H1 (cell line): Measurements from ENCODE around the gene SIX6. TPM values are rescaled to one million over a fixed set of nuclear protein-coding genes. Genes with fewer than 3 reads are reported as not detected.

Source experiments
- CTCF ChIA-PET: fragments of 300-600 bp; sonication (Branson Sonifier 250); formaldehyde crosslinking; loops from one replicate; lab custom pipeline; 2021; ENCODE audit not compliant: partially characterized antibody; lab: Charles Lee
- POLR2A ChIA-PET: fragments of 300-600 bp; sonication (Branson Sonifier 250); formaldehyde crosslinking; loops from one replicate; lab custom pipeline; 2021; ENCODE audit warnings: inconsistent platforms; ENCODE audit not compliant: partially characterized antibody; lab: Charles Lee
- DNase-seq, 2 experiments: peaks; one replicate each; pipeline versions ENCODE4 v3.0.0 to v3.0.0-alpha.2; 2010 to 2022; ENCODE audit warnings: low spot score in 2 of 2, low read depth in 1 of 2, mixed read lengths in 1 of 2
- FAIRE-seq: peaks from 2 replicates; lab custom pipeline; 2011; peaks lifted over from hg19 to GRCh38; lab: Jason Lieb, UNC
- H2AFZ ChIP-seq: 2 replicates; pipeline ENCODE4 v1.8.1; 2012; ENCODE audit warnings: low read length, inconsistent platforms
- H2AK5ac ChIP-seq: 2 replicates; pipeline ENCODE4 v1.6.1; 2013; ENCODE audit warnings: low read depth, low read length
- H2BK120ac ChIP-seq: replicated peaks from 2 replicates; pipeline ENCODE3; 2013; ENCODE audit warnings: low read depth, low read length, inconsistent platforms
- H2BK12ac ChIP-seq: 2 replicates; pipeline ENCODE4 v1.6.1; 2013; ENCODE audit warnings: low read depth, low read length
- H2BK15ac ChIP-seq: 2 replicates; pipeline ENCODE4 v1.6.1; 2013; ENCODE audit warnings: low read length
- H2BK20ac ChIP-seq: 2 replicates; pipeline ENCODE4 v1.6.1; 2013; ENCODE audit warnings: low read length
- H2BK5ac ChIP-seq: 2 replicates; pipeline ENCODE4 v1.6.1; 2013; ENCODE audit warnings: low read depth, low read length
- H3K14ac ChIP-seq: 2 replicates; pipeline ENCODE4 v1.6.1; 2013; ENCODE audit warnings: inconsistent platforms; ENCODE audit not compliant: insufficient read length
- H3K18ac ChIP-seq: 2 replicates; pipeline ENCODE4 v1.6.1; 2013; ENCODE audit warnings: low read length; ENCODE audit errors: extremely low read depth
- H3K23ac ChIP-seq: 2 replicates; pipeline ENCODE4 v1.6.1; 2013; ENCODE audit warnings: inconsistent platforms; ENCODE audit not compliant: insufficient read length
- H3K23me2 ChIP-seq: 2 replicates; pipeline ENCODE4 v1.6.1; 2013; ENCODE audit warnings: low read depth, low read length
- H3K27ac ChIP-seq: 2 replicates; pipeline ENCODE4 v1.6.1; 2011; ENCODE audit warnings: low read depth, low read length, inconsistent platforms
- H3K27me3 ChIP-seq, 4 experiments: replicated peaks in 1 of 4; 1 replicate in 1 of 4; 2 replicates in 3 of 4; pipeline versions ENCODE4 v1.6.1 to v1.8.1; 2011 to 2013; ENCODE audit warnings: low read length in 3 of 4, mild to moderate bottlenecking in 3 of 4, inconsistent platforms in 2 of 4, mixed read lengths in 2 of 4, moderate library complexity in 1 of 4; ENCODE audit not compliant: control insufficient read depth in 3 of 4, insufficient read depth in 3 of 4; ENCODE audit errors: extremely low read depth in 1 of 4
- H3K36me3 ChIP-seq, 4 experiments: 2 replicates each; pipeline versions ENCODE4 v1.6.1 to v1.8.1; 2011 to 2013; ENCODE audit warnings: mild to moderate bottlenecking in 4 of 4, low read length in 3 of 4, moderate library complexity in 2 of 4, control low read depth in 1 of 4, inconsistent platforms in 1 of 4; ENCODE audit not compliant: insufficient read depth in 4 of 4, control insufficient read depth in 2 of 4
- H3K4ac ChIP-seq: replicated peaks from 2 replicates; pipeline ENCODE3; 2013; ENCODE audit warnings: low read length, low read depth, mixed read lengths, inconsistent platforms; ENCODE audit not compliant: insufficient read length
- H3K4me1 ChIP-seq, 4 experiments: replicated peaks in 1 of 4; 1 replicate in 1 of 4; 2 replicates in 3 of 4; pipeline versions ENCODE4 v1.6.1 to v1.8.1; 2011 to 2013; ENCODE audit warnings: low read length in 3 of 4, inconsistent platforms in 2 of 4, mixed read lengths in 1 of 4; ENCODE audit not compliant: insufficient read depth in 4 of 4, control insufficient read depth in 3 of 4
- H3K4me2 ChIP-seq, 2 experiments: 2 replicates each; pipeline versions ENCODE4 v1.6.1 to v1.8.1; 2011 to 2013; ENCODE audit warnings: low read depth in 2 of 2, low read length in 2 of 2, control low read depth in 1 of 2, inconsistent platforms in 1 of 2, mild to moderate bottlenecking in 1 of 2; ENCODE audit not compliant: insufficient read depth in 1 of 2
- H3K4me3 ChIP-seq, 4 experiments: fragments of 200-600, 300-600 bp in 1 of 4; sonication (generic), shearing (Covaris generic), sonication (Bioruptor Twin) in 1 of 4; 2 replicates each; pipeline versions ENCODE4 v1.5.1 to v1.8.1; 2011 to 2016; ENCODE audit warnings: low read length in 4 of 4, low read depth in 3 of 4, control low read depth in 2 of 4, inconsistent platforms in 2 of 4, mild to moderate bottlenecking in 2 of 4, mixed read lengths in 1 of 4, moderate library complexity in 1 of 4; ENCODE audit not compliant: insufficient read depth in 2 of 4; ENCODE audit errors: extremely low read depth in 1 of 4
- H3K56ac ChIP-seq: replicated peaks from 2 replicates; pipeline ENCODE3; 2013; ENCODE audit warnings: low read depth, mild to moderate bottlenecking, mixed read lengths, low read length, inconsistent platforms; ENCODE audit not compliant: insufficient read length
- H3K79me1 ChIP-seq: 2 replicates; pipeline ENCODE4 v1.6.1; 2013; ENCODE audit warnings: low read depth, low read length, control low read depth
- H3K79me2 ChIP-seq, 2 experiments: 2 replicates each; pipeline versions ENCODE4 v1.6.1 to v1.8.1; 2012 to 2013; ENCODE audit warnings: low read length in 2 of 2, mild to moderate bottlenecking in 2 of 2, inconsistent platforms in 1 of 2; ENCODE audit not compliant: insufficient read depth in 2 of 2, control insufficient read depth in 1 of 2
- H3K9ac ChIP-seq, 4 experiments: replicated peaks in 1 of 4; 1 replicate in 1 of 4; 2 replicates in 3 of 4; pipeline versions ENCODE4 v1.6.1 to v1.8.1; 2011 to 2013; ENCODE audit warnings: low read depth in 3 of 4, low read length in 3 of 4, control low read depth in 2 of 4, mild to moderate bottlenecking in 2 of 4, moderate library complexity in 2 of 4, inconsistent platforms in 1 of 4; ENCODE audit errors: extremely low read depth in 1 of 4
- H3K9me3 ChIP-seq, 2 experiments: 2 replicates each; pipeline versions ENCODE4 v1.6.1 to v1.8.1; 2012 to 2013; ENCODE audit warnings: mild to moderate bottlenecking in 2 of 2, moderate library complexity in 2 of 2, control low read depth in 1 of 2, inconsistent platforms in 1 of 2, low read depth in 1 of 2, low read length in 1 of 2, mixed read lengths in 1 of 2; ENCODE audit not compliant: insufficient read depth in 2 of 2
- H4K20me1 ChIP-seq, 2 experiments: replicated peaks in 1 of 2; 2 replicates each; pipeline versions ENCODE3 to v1.8.1; 2011 to 2013; ENCODE audit warnings: inconsistent platforms in 2 of 2, low read length in 2 of 2, mild to moderate bottlenecking in 1 of 2; ENCODE audit not compliant: insufficient read depth in 2 of 2, control insufficient read depth in 1 of 2
- H4K5ac ChIP-seq: 2 replicates; pipeline ENCODE4 v1.6.1; 2013; ENCODE audit warnings: low read length, low read depth, mixed read lengths, inconsistent platforms; ENCODE audit not compliant: insufficient read length
- H4K8ac ChIP-seq: 2 replicates; pipeline ENCODE4 v1.8.0; 2013; ENCODE audit warnings: mild to moderate bottlenecking, moderate library complexity, low read length, inconsistent platforms; ENCODE audit not compliant: insufficient read depth; ENCODE audit errors: extremely low read depth
- H4K91ac ChIP-seq: replicated peaks from 2 replicates; pipeline ENCODE3; 2013; ENCODE audit warnings: low read length, mixed read lengths, inconsistent platforms; ENCODE audit not compliant: insufficient read length
- CEBPB ChIP-seq: IDR thresholded peaks from 2 replicates; pipeline ENCODE4 v1.6.1; 2012; ENCODE audit warnings: low read depth, low read length
- PHF8 ChIP-seq: fragments of 200-600 bp; sonication (generic); conservative IDR thresholded peaks from 2 replicates; pipeline ENCODE4 v1.7.1; 2012; ENCODE audit warnings: low read depth, mild to moderate bottlenecking, inconsistent platforms, low read length, moderate library complexity
- RAD21 ChIP-seq, 2 experiments: IDR thresholded peaks in 1 of 2; conservative IDR thresholded peaks in 1 of 2; 2 replicates each; pipeline ENCODE4 v1.6.1; 2011; ENCODE audit warnings: low read depth in 2 of 2, low read length in 2 of 2, improper control_type of control experiment in 1 of 2, inconsistent platforms in 1 of 2, mild to moderate bottlenecking in 1 of 2, moderate library complexity in 1 of 2
- RNF2 ChIP-seq: fragments of 200-900, 300-1000 bp; sonication (generic); IDR thresholded peaks from 2 replicates; pipeline ENCODE4 v1.7.1; 2016; ENCODE audit warnings: borderline replicate concordance, low read depth, mild to moderate bottlenecking, antibody characterized with exemption, low read length; ENCODE audit not compliant: poor library complexity, severe bottlenecking; ENCODE audit errors: missing control alignments
- WGBS, 2 experiments: shearing (Covaris generic) in 1 of 2; methylation state at CpG; one replicate each; pipeline versions ENCODE4 v1.1.6 to v1.1.7; 2013 to 2015; ENCODE audit warnings: low lambda C conversion rate in 2 of 2, mixed read lengths in 2 of 2, inconsistent platforms in 1 of 2, low coverage in 1 of 2, missing lambda C conversion rate in 1 of 2; ENCODE audit not compliant: insufficient replicate concordance in 2 of 2, insufficient coverage in 1 of 2, insufficient read length in 1 of 2; ENCODE audit errors: extremely low coverage in 1 of 2, missing lambda C conversion rate in 1 of 2; 5-methylcytosine and 5-hydroxymethylcytosine counted together
- polyA plus RNA-seq, 7 experiments: library from polyadenylated mRNA; depleted of rRNA in 3 of 7; stranded (reverse) in 5 of 7; unstranded in 2 of 7; fragments of >200 nt in 5 of 7; fragments of 200-250 nt in 2 of 7; gene quantifications; 1 replicate in 5 of 7; 2 replicates in 1 of 7; 4 replicates in 1 of 7; pipeline versions ENCODE4 v1.2.1 to v1.2.3, GENCODE V29; 2011 to 2013; ENCODE audit warnings: missing spikeins in 2 of 7, mixed read lengths in 2 of 7
- total RNA-seq: library from RNA; stranded (reverse); fragmentation: NEBNext Ultra II Directional; extraction: Animal tissue kit (Norgen Biotek cat#: 25700); gene quantifications from 2 replicates; pipeline ENCODE4 v1.2.1, GENCODE V29; 2021

The SIX6 gene
- total and polyA plus RNA-seq, 2 of the 8 experiments (the other 6 are each of a cell fraction or from before 2014, with no cell fraction given): 0.03 TPM; not detected in 1

- no peak overlapping the region for H4K91ac ChIP-seq
- H3K23ac ChIP-seq: no peak overlapping the region
- peak; percentile 81 for TF ChIP-seq RNF2
- TF ChIP-seq RAD21 (IDR thresholded peaks at IDR 0.05 in 1 of 2, conservative IDR thresholded peaks at IDR 0.05 in 1 of 2; ENCODE audit: low read depth in 2 of 2, low read length in 2 of 2): no peak
- TF ChIP-seq CEBPB: no peak
- no peak for TF ChIP-seq PHF8
- H2BK5ac ChIP-seq: no peak overlapping the region
- no peak overlapping the region for H2BK120ac ChIP-seq
- H3K4me3 ChIP-seq: peak overlapping the region; percentile 35 to 71 (median 45)
- ChIA-PET POLR2A (interaction anchor here (0.7 to 1.2 kb wide), 2 partner anchors 12 to 266 kb away, joined by 3 read pairs; partner anchors contain the start of gene PPM1A), CTCF (interaction anchor here (1.1 to 2.8 kb wide), 6 partner anchors 129 to 232 kb away, joined by 3 to 14 read pairs (median 6); no protein-coding TSS in a partner anchor)
- H2BK15ac ChIP-seq: no peak overlapping the region
- H2BK12ac ChIP-seq: no peak overlapping the region
- WGBS, 2 experiments: 3% methylated on average over 10 of the region's 10 CpGs; no CpG with 5 or more reads in 1 of the 2 experiments
- no peak overlapping the region for H4K8ac ChIP-seq
- H2AFZ ChIP-seq: no peak overlapping the region
- H3K4ac ChIP-seq: no peak overlapping the region
- H3K79me1 ChIP-seq: no peaks in the 10 kb centered on the region
- H3K18ac ChIP-seq: no peak overlapping the region
- H3K9ac ChIP-seq: no peak overlapping the region
- H3K36me3 ChIP-seq: no peaks in the 10 kb centered on the region
- H4K5ac ChIP-seq: no peak overlapping the region
- no peak overlapping the region for H3K27ac ChIP-seq
- H3K4me2 ChIP-seq: peak overlapping the region; percentile 74 to 93
- DNase-seq (no peak), FAIRE-seq (no peak)
- H3K9me3 ChIP-seq: no peaks in the 10 kb centered on the region
- H4K20me1 ChIP-seq: peaks cover 0 to 12% of the 10 kb centered on the region in 2 experiments
- H3K56ac ChIP-seq: no peak overlapping the region
- H2BK20ac ChIP-seq: no peak overlapping the region
- H3K79me2 ChIP-seq: no peaks in the 10 kb centered on the region
- H3K4me1 ChIP-seq: peaks cover 8 to 29% (median 18%) of the 10 kb centered on the region in 4 experiments
- H3K14ac ChIP-seq: no peak overlapping the region
- H3K23me2 ChIP-seq: peaks cover 15% of the 10 kb centered on the region
- H3K27me3 ChIP-seq: peaks cover 51 to 82% (median 72%) of the 10 kb centered on the region in 4 experiments
- H2AK5ac ChIP-seq: no peak overlapping the region
These were observed 5.4 kb downstream of the SIX6 start for GRCh38 chr14:60514378-60514740.
